HG03575 (cell line): ENCODE results near the gene ZNF385C.

Experiments used
- ATAC-seq: cut with Tn5 transposase; IDR thresholded peaks from one replicate; pipeline ENCODE4 v1.9.1; 2021; ENCODE audit not compliant: unreplicated experiment, insufficient number of reproducible peaks, low FRiP score; ENCODE audit errors: extremely low read depth

Gene ZNF385C

DNA sequence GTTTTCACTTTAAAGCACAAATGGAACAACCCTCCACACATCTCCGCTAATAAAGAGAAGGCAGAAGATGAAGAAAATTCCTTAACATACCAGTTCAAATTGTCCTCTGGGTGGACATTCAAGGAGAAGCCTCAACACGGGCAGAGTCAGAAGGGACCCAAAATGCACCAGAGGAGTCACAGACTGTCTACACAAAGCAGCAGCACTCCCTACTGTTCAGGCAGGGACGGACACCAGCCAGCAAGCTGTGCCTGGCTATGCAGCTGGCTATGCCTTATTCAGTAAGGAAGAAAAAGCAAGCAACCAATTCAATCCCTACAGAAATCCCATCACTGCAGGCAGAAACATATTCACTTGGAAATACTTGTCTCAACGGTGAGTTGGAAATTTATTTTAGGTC lies 89.1 kb downstream of the ZNF385C start:
- ATAC-seq, result no peak

DNA sequence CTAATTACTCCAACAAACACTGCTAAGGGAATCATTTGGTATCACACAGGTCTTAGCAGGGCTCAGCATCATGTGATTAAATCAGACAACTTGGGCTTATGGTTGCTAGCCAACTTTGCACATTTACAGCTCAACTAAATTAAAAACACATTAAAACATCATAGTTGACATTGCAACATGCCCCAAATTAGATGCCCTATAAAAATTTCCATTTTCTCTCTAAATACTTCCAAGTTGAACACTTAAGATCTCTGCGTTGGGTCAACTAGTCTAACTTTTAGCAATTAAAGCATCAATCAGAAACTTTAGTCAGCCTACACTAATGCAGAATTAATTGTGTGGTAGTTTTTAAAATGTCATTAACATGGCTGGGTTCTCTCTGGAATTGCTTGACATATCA lies 93.1 kb downstream of the ZNF385C start:
- ATAC-seq, result no peak

DNA sequence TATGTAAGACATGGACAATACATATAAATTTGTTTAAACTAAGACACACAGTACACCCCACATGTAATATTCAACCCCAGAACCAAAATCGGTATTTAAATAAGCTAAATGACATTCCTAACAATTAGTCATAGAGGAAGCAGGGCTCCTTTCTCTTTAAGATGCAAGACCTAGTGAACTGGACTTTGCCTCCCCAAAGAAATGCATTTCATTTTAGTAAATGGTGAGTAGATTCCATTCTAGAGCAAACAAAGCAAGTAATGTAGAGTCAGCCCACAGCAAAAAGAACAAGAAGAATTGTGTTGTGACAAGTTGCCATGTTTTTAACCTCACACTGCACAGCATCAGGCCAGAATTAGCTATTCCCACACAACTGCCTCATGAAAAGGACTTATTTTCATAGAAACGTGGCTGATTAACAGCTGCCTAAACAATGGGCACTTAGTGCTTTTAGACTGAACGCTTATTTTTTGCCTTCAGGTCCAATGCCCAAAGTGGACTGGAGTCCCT lies 95.4 kb downstream of the ZNF385C start:
- ATAC-seq, result no peak

DNA sequence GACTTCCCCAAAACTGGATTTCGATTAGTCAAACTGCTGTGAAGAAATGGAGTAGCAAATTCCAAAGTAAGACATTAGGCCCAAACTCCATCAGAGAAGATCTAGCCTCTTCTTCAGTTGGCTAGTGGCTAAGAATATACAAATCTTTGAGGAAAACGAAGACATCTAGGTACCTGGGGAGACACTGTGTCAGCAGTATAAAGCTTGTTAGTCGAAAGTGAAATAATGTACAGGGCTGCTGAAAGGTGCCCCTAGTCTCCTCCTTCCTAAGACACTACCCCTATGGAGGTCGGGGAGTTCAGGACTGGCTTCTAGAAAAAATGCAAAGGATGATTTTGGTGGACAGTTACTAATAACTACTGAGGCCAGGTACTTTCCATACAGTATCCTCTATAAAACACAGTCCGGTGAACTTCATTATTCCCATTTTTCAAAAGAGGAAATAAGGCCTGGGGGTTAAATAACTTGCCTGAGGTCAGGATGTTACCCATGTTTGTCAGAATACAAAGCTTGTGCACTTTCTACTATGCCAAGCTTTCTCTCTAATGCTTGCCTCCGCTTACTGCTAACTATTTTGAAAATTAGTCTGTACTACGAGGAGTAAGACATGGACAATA lies 96.0 kb downstream of the ZNF385C start:
- no peak for ATAC-seq

DNA sequence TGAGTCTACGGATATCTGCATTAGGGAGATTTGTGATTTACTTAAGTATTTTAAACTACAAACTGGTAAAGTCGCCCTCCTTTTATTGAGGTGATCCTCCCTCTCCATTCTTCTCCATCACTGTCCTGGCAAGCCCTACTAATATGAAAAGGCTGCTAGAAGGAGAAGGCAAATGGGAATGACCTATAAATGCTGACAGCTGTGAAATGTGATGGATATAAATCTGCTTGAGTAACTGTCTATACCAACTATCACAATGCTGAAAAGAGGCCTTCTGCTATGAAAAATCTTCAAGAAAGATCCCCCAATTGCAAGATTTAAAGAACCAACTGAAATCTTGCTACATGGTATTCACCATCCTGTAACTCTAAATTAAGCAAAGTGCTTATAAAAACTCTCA lies 96.5 kb downstream of the ZNF385C start:
- no peak for ATAC-seq

DNA sequence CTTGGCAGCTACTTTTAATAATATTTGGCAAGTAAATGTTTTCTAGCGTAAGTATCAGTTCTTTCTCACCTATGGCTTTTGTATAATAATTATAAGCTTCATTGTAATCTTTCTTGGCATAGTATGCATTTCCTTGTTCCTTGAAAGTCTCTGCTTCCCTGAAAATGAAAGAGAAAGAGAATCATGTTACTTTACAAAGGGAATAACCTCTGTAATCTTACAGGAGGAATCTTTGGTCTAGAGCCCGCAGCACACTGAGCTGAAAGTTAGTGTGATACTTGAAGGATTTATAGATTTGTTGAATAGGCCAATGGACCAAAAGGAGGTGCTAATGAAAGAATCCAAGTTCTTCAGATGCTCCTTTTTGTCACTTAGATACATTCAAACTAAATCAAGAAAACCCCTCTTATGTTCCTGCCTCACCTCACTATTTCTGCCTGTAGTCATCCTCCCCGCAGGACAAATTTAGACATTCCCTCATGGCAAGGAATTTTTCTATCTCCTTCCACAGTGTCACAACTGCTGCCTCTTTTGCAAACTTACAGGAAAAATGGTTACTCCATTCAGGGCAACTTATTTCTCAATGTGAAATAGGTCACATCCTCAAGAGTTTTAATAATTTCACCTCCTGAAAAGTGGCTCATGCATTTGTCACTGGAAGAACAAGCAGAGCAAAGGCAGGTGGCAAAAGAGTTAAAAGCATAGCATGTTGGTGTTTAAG lies 97.7 kb downstream of the ZNF385C start:
- ATAC-seq, result no peak

DNA sequence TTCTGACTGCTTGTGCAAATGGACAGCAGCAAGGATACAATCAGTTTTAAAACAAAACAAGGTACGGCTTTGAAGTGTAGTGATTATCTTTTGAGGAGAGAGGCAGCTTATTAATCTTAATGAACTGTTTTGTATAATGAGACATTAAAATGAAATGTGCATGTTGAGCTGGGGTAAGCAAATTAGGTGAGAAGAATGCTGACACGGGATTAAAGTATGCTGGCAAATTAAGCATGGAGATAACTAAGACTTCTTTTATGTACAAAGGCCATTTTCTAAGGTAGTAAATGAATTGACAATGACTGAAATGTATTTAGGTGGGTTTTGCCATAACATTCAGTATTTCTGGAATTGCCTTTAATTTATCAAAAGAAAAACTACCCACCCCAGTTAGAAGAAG lies 99.8 kb downstream of the ZNF385C start:
- no peak for ATAC-seq

DNA sequence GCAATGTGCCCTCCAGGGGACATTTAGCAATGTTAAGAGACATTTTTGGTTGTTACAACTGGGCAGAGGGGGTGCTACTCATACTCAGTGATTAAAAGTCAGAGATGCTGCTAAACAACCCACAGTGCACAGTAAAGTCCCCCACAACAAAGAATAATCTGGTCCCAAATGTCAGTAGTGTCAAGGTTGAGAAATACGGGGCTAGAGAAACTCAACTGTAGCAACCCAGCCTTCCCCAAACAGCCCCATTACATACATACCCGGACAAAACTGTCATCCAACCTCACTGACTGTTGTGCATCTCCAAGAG lies 101.5 kb downstream of the ZNF385C start:
- ATAC-seq, result no peak

DNA sequence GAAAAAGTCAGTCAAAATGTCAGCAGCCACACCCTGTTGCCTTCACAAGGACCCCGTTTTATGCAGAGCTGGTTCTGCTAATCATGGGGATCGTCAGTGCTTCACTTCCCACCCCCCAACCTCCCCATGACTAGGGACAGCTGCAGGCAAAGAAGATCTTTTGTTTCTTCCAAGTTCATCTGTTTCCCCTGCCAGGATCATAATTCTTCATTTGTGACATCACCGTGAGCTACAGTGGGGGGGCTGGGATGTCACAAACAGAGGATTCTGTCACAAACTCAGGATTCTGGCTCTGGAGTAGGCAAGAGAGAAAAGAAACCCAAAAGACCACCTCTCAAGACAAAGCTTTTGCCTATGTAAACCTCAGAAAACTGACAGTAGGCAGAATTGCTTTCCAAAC lies 105.7 kb downstream of the ZNF385C start:
- ATAC-seq, result no peak

DNA sequence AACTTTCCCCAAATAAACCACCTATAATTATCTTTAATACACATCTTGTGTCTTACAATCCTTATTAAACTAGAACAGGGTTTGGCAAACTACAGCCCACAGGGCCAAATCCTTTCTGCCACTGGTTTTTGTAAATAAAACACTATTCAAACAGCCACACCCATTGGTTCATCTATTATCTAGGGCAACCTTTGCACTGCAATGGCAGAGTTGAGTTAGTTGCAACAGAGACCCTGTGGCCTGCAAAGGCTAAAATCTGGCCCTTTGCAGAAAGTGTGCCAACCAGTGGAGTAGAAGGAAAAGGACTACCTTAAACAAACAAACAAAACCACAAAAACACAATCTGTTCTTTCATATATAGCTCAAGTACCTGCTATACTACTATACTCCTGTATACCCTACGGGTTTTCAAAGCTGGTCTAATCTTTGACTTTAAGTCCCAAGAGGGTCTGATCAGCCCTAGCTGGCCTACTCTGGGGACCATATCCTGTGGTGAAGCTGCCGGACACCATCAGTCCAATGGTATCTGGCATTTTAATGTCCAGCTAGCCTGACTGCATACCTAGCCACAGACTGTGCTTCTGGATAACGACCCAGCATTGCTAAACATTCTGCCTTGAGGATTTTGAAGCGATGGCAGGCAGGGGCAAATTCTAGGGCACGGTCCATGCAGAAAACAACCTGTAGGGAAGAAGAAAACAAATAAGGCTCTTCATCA lies 108.4 kb downstream of the ZNF385C start:
- ATAC-seq, result no peak

DNA sequence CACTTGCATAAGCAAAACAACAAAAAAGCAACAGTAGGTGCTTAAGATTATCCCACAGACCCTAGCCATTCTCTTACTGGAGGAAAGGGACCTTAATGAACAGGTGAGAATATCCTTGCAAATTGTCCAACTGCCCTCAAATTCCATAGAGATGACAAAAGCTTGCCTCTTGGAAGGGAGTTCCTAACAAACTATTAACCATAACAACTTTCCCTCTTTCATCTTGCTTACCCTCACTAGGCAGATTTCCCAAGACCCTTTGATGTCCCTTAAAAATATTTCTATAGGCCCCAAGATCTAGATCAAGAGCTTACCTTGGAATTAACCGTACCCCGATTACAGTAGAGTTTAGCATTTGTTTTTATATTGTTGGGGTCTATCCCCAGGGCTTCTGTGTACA lies 109.9 kb downstream of the ZNF385C start:
- ATAC-seq, result no peak

DNA sequence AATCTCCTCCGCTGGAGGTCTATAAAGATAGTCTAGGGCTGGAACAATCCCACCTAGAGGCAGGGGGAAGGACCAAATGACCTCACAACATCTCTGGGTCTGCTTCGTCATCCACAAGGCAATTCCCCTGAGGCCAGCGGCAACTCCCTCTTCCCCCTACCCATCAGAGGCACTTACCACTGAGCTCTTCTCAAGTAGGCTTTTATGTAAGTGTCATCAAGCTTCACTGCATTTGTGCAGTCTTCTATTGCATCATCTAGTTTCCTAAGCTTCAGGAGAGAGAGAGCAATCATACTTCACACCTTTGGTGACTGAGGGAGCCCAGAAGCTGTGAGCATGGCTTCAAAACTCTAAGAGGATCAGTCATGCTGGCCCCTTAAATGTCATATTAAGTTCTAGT lies 110.6 kb downstream of the ZNF385C start:
- no peak for ATAC-seq

DNA sequence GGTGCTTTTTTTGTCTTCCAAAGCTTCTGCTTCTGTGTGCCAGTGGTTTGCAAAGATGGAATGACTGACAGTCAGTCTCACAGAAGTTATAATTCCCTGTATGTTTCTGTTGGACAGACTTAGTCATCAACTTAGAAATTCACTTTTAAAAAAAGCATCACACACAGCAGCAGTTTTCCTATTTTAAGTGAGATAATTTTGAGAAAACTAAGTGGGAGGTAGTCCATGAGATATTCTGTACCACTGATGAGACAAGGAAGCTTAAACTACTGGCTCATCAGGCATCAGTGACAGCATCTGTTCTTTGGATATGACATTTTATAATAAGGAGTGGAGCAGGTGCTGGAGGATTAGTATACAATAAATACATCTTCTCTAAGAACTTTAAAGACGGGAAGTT lies 111.6 kb downstream of the ZNF385C start:
- no peak for ATAC-seq

DNA sequence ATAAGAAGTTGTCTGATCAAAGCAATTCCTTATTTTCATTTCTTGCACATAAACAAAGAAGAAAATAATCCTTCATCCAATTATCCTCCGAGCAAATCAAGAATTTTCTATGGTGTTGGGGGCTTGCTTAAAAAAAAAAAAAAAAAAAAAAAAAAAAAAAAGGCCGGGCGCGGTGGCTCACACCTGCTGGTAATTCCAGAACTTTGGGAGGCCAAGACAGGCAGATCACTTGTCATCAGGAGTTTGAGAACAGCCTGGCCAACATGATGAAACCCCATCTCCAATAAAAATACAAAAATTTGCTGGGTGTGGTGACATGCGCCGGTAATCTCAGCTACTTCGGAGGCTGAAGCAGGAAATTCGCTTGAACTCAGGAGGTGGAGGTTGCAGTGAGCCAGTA lies 112.4 kb downstream of the ZNF385C start:
- ATAC-seq, result no peak

DNA sequence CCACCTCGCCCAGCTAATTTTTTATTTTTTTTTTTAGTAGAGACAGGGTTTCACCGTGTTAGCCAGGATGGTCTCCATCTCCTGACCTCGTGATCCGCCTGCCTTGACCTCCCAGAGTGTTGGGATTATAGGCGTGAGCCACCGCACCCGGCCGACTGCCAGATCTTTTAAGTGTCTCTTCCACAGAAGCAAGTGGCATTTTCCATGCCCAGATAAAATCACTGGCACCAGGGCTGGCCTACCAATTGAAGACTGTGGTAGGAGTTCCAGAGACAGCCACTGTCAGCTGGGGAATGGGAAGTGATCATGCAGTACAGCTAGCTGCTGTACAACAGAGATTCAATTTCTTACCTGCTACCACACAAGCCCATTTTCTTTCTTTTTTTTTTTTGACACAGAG lies 113.8 kb downstream of the ZNF385C start:
- ATAC-seq, result no peak

DNA sequence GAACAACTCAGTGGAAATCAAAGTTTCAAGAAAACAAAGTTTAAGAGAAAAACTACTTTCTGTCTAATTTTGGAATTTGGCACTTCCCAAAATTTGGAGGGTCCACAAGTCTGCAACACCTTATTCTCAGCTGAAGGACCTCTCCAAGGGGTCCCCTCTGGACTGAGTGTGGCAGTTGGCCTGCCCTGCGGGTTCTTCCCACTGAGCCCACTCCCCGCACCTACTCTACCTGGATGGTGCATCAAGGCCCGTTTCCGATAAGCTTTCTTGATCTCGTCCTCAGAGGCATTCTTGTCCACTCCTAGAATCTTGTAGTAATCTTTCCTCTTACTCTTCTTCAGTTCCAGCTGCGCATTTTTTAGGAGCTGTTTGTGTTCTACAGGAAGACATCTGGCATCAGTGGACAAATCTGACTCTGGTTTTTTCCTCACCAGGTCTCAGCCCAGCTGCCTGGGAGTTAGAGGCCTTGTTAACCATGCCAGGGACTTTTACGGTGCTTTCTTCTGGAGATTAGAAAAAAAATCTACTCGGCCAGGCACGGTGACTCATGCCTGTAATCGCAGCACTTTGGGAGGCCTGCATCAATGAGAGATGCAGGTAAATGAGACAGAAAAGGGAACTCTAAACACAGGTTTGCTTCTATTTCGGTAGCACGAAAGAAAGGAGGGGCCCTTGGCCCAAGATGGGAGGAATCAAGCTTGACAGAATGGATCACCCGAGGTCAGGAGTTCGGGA lies 116.1 kb downstream of the ZNF385C start:
- no peak for ATAC-seq

DNA sequence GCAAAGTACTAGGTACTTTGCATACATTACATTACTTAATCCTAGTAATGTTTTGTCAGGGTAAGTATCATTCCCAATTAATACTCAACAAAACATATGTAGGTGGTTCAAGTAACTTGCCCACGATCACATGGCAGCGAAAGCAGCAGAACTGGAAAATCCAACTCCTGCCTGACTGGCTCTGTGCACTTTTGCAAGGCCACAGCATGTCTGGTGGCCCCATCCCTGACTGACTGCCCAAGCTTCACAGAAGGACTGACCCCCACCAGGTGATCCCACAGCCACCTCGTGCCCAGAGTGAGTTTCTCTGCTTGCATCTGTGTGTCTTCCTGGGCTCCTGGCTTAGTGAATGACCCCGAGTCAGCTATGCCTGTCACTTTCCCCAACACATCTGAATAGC lies 120.3 kb downstream of the ZNF385C start:
- ATAC-seq, result no peak

DNA sequence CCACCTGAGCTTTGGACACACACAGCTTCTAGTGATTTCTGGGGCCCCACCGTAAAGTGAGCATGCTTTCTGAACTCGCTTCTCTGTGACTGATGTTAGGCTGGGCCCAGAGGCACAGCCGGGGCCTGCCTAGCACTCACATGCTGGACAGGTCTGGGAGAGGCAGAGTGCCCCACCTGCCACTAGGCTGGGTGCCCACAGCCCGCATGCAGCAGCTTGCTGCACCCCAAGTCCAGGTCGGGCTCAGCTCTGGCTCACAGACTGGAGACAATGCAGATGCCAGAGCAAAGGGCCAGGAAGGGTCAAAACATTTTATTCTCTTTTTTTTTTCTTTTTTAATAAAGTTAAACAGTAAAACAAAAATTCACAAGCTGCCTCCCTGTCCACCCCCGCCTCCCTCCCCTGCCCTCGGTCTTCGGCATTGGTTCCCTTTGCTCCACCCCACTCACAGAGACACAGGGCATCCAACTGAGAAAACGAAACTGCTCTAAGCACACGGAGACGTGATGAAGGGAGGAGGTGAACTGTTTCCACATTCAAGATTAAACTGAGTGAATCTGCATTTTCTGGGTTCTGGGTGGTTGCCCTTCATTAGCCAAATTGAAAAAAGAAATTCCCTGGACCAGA lies 122.0 kb downstream of the ZNF385C start:
- no peak for ATAC-seq
